ENCODE results near the gene EIPR1.

Gene EIPR1

GRCh38 chr2:3329491-3329890 lies 48.1 kb downstream of the EIPR1 start:
- H3K27ac ChIP-seq (ENCODE audit: low read length, poor library complexity, severe bottlenecking): no peak overlapping the region
- peaks cover 8% of the 10 kb centered on the region for H3K4me1 ChIP-seq (ENCODE audit: control insufficient read depth, insufficient read depth, low read depth, low read length)
- H3K18ac ChIP-seq (ENCODE audit: low read depth in 1 of 2, low read length in 2 of 2): no peak overlapping the region
- no peaks in the 10 kb centered on the region for H3K9me3 ChIP-seq (ENCODE audit: control insufficient read depth, low read length)
- WGBS: 97% methylated on average over 5 of the region's 5 CpGs
- no peak overlapping the region for H3K4me3 ChIP-seq (ENCODE audit: insufficient read depth in 1 of 2, low read depth in 1 of 2, low read length in 2 of 2)
- no peak overlapping the region for H4K91ac ChIP-seq (ENCODE audit: low read length)
- H2AK5ac ChIP-seq (ENCODE audit: low read length, severe bottlenecking): no peak overlapping the region
- no peak overlapping the region for H2BK120ac ChIP-seq (ENCODE audit: low read depth, low read length)
- no peak overlapping the region for H2BK12ac ChIP-seq (ENCODE audit: low read length in 2 of 2)
- no peak overlapping the region for H2AFZ ChIP-seq (ENCODE audit: low read depth, low read length)
- H3K23ac ChIP-seq (ENCODE audit: low read length in 2 of 2): no peak overlapping the region
- no peak overlapping the region for H3K14ac ChIP-seq (ENCODE audit: low read length in 2 of 2)
- no peak overlapping the region for H4K8ac ChIP-seq (ENCODE audit: low read length)
- H2BK15ac ChIP-seq (ENCODE audit: low read depth, poor library complexity, severe bottlenecking): no peak overlapping the region
- peaks cover 11 to 47% of the 10 kb centered on the region in 2 experiments for H3K36me3 ChIP-seq (ENCODE audit: control insufficient read depth in 1 of 2, insufficient read depth in 2 of 2, low read depth in 1 of 2, low read length in 2 of 2)
- no peaks in the 10 kb centered on the region for H3K27me3 ChIP-seq (ENCODE audit: control insufficient read depth in 1 of 2, insufficient read depth in 1 of 2, low read length in 2 of 2)
- H3K79me1 ChIP-seq (replicated peaks; ENCODE audit: low read length, poor library complexity, severe bottlenecking): peaks cover 53% of the 10 kb centered on the region
- H3K4ac ChIP-seq (ENCODE audit: low read depth in 1 of 2, low read length in 2 of 2): no peak overlapping the region
- H3K9ac ChIP-seq (ENCODE audit: low read length): no peak overlapping the region
- H3K4me2 ChIP-seq (ENCODE audit: low read length, poor library complexity, severe bottlenecking): no peak overlapping the region
- no peak for DNase-seq
- no peak overlapping the region for H2BK5ac ChIP-seq (ENCODE audit: low read depth, low read length, poor library complexity, severe bottlenecking)

- Histone ChIP-seq H4K8ac (ENCODE audit: low read length) (no peak overlapping the region), H2BK5ac (ENCODE audit: low read depth, low read length, poor library complexity, severe bottlenecking) (no peak overlapping the region), H3K27ac (ENCODE audit: low read length, poor library complexity, severe bottlenecking) (no peak overlapping the region), H2BK15ac (ENCODE audit: low read depth, poor library complexity, severe bottlenecking) (no peak overlapping the region), H3K4me1 (ENCODE audit: control insufficient read depth, insufficient read depth, low read depth, low read length) (peaks cover 8% of the 10 kb centered on the region), H2BK120ac (ENCODE audit: low read depth, low read length) (no peak overlapping the region), H3K23ac (ENCODE audit: low read length in 2 of 2) (no peak overlapping the region), H3K79me1 (replicated peaks; ENCODE audit: low read length, poor library complexity, severe bottlenecking) (peaks cover 63% of the 10 kb centered on the region), H3K4ac (ENCODE audit: low read depth in 1 of 2, low read length in 2 of 2) (no peak overlapping the region), H4K91ac (ENCODE audit: low read length) (no peak overlapping the region), H3K9ac (ENCODE audit: low read length) (no peak overlapping the region), H2AFZ (ENCODE audit: low read depth, low read length) (no peak overlapping the region), H3K36me3 (ENCODE audit: control insufficient read depth in 1 of 2, insufficient read depth in 2 of 2, low read depth in 1 of 2, low read length in 2 of 2) (peaks cover 16 to 53% of the 10 kb centered on the region in 2 experiments), H3K14ac (ENCODE audit: low read length in 2 of 2) (no peak overlapping the region), H2AK5ac (ENCODE audit: low read length, severe bottlenecking) (no peak overlapping the region), H3K4me2 (ENCODE audit: low read length, poor library complexity, severe bottlenecking) (no peak overlapping the region), H3K18ac (ENCODE audit: low read depth in 1 of 2, low read length in 2 of 2) (no peak overlapping the region), H3K4me3 (ENCODE audit: insufficient read depth in 1 of 2, low read depth in 1 of 2, low read length in 2 of 2) (no peak overlapping the region), H3K9me3 (ENCODE audit: control insufficient read depth, low read length) (no peaks in the 10 kb centered on the region), H3K27me3 (ENCODE audit: control insufficient read depth in 1 of 2, insufficient read depth in 1 of 2, low read length in 2 of 2) (no peaks in the 10 kb centered on the region), H2BK12ac (ENCODE audit: low read length in 2 of 2) (no peak overlapping the region)
- DNase-seq: no peak
- 94% methylated on average over 15 of the region's 15 CpGs for WGBS
Measured at GRCh38 chr2:3326871-3327270, 50.7 kb downstream of the EIPR1 start.

GRCh38 chr2:3326182-3326537 lies 51.5 kb downstream of the EIPR1 start:
- peaks cover 17 to 56% of the 10 kb centered on the region in 2 experiments for H3K36me3 ChIP-seq (ENCODE audit: control insufficient read depth in 1 of 2, insufficient read depth in 2 of 2, low read depth in 1 of 2, low read length in 2 of 2)
- no peak overlapping the region for H3K23ac ChIP-seq (ENCODE audit: low read length in 2 of 2)
- H2BK12ac ChIP-seq (ENCODE audit: low read length in 2 of 2): no peak overlapping the region
- WGBS: 95% methylated on average over 7 of the region's 7 CpGs
- H3K79me1 ChIP-seq (replicated peaks; ENCODE audit: low read length, poor library complexity, severe bottlenecking): peaks cover 66% of the 10 kb centered on the region
- H3K4me1 ChIP-seq (ENCODE audit: control insufficient read depth, insufficient read depth, low read depth, low read length): peaks cover 8% of the 10 kb centered on the region
- H2BK15ac ChIP-seq (ENCODE audit: low read depth, poor library complexity, severe bottlenecking): no peak overlapping the region
- no peak overlapping the region for H2AFZ ChIP-seq (ENCODE audit: low read depth, low read length)
- no peak overlapping the region for H3K27ac ChIP-seq (ENCODE audit: low read length, poor library complexity, severe bottlenecking)
- no peak overlapping the region for H3K14ac ChIP-seq (ENCODE audit: low read length in 2 of 2)
- no peak overlapping the region for H2AK5ac ChIP-seq (ENCODE audit: low read length, severe bottlenecking)
- no peak overlapping the region for H2BK120ac ChIP-seq (ENCODE audit: low read depth, low read length)
- H3K27me3 ChIP-seq (ENCODE audit: control insufficient read depth in 1 of 2, insufficient read depth in 1 of 2, low read length in 2 of 2): no peaks in the 10 kb centered on the region
- H3K4ac ChIP-seq (ENCODE audit: low read depth in 1 of 2, low read length in 2 of 2): no peak overlapping the region
- H2BK5ac ChIP-seq (ENCODE audit: low read depth, low read length, poor library complexity, severe bottlenecking): no peak overlapping the region
- H3K18ac ChIP-seq (ENCODE audit: low read depth in 1 of 2, low read length in 2 of 2): no peak overlapping the region
- H3K4me2 ChIP-seq (ENCODE audit: low read length, poor library complexity, severe bottlenecking): no peak overlapping the region
- H3K9ac ChIP-seq (ENCODE audit: low read length): no peak overlapping the region
- H3K4me3 ChIP-seq (ENCODE audit: insufficient read depth in 1 of 2, low read depth in 1 of 2, low read length in 2 of 2): no peak overlapping the region
- H3K9me3 ChIP-seq (ENCODE audit: control insufficient read depth, low read length): no peaks in the 10 kb centered on the region
- H4K91ac ChIP-seq (ENCODE audit: low read length): no peak overlapping the region
- no peak overlapping the region for H4K8ac ChIP-seq (ENCODE audit: low read length)
- no peak for DNase-seq

GRCh38 chr2:3325458-3326181 lies 52.0 kb downstream of the EIPR1 start:
- Histone ChIP-seq H3K4me1 (ENCODE audit: control insufficient read depth, insufficient read depth, low read depth, low read length) (peaks cover 8% of the 10 kb centered on the region), H3K79me1 (replicated peaks; ENCODE audit: low read length, poor library complexity, severe bottlenecking) (peaks cover 66% of the 10 kb centered on the region), H3K27ac (ENCODE audit: low read length, poor library complexity, severe bottlenecking) (no peak overlapping the region), H2BK12ac (ENCODE audit: low read length in 2 of 2) (no peak overlapping the region), H2AK5ac (ENCODE audit: low read length, severe bottlenecking) (no peak overlapping the region), H2BK15ac (ENCODE audit: low read depth, poor library complexity, severe bottlenecking) (no peak overlapping the region), H3K18ac (ENCODE audit: low read depth in 1 of 2, low read length in 2 of 2) (no peak overlapping the region), H3K23ac (ENCODE audit: low read length in 2 of 2) (no peak overlapping the region), H3K4ac (ENCODE audit: low read depth in 1 of 2, low read length in 2 of 2) (no peak overlapping the region), H3K36me3 (ENCODE audit: control insufficient read depth in 1 of 2, insufficient read depth in 2 of 2, low read depth in 1 of 2, low read length in 2 of 2) (peaks cover 12 to 51% of the 10 kb centered on the region in 2 experiments), H3K4me3 (ENCODE audit: insufficient read depth in 1 of 2, low read depth in 1 of 2, low read length in 2 of 2) (no peak overlapping the region), H3K14ac (ENCODE audit: low read length in 2 of 2) (no peak overlapping the region), H2BK120ac (ENCODE audit: low read depth, low read length) (no peak overlapping the region), H3K4me2 (ENCODE audit: low read length, poor library complexity, severe bottlenecking) (no peak overlapping the region), H3K9me3 (ENCODE audit: control insufficient read depth, low read length) (no peaks in the 10 kb centered on the region), H3K27me3 (ENCODE audit: control insufficient read depth in 1 of 2, insufficient read depth in 1 of 2, low read length in 2 of 2) (no peaks in the 10 kb centered on the region), H3K9ac (ENCODE audit: low read length) (no peak overlapping the region), H2BK5ac (ENCODE audit: low read depth, low read length, poor library complexity, severe bottlenecking) (no peak overlapping the region), H4K8ac (ENCODE audit: low read length) (no peak overlapping the region), H2AFZ (ENCODE audit: low read depth, low read length) (no peak overlapping the region), H4K91ac (ENCODE audit: low read length) (no peak overlapping the region)
- WGBS: 91% methylated on average over 11 of the region's 11 CpGs
- DNase-seq: no peak
